Measurements from ENCODE around the gene OSBPL1A.

The OSBPL1A gene

DNA sequence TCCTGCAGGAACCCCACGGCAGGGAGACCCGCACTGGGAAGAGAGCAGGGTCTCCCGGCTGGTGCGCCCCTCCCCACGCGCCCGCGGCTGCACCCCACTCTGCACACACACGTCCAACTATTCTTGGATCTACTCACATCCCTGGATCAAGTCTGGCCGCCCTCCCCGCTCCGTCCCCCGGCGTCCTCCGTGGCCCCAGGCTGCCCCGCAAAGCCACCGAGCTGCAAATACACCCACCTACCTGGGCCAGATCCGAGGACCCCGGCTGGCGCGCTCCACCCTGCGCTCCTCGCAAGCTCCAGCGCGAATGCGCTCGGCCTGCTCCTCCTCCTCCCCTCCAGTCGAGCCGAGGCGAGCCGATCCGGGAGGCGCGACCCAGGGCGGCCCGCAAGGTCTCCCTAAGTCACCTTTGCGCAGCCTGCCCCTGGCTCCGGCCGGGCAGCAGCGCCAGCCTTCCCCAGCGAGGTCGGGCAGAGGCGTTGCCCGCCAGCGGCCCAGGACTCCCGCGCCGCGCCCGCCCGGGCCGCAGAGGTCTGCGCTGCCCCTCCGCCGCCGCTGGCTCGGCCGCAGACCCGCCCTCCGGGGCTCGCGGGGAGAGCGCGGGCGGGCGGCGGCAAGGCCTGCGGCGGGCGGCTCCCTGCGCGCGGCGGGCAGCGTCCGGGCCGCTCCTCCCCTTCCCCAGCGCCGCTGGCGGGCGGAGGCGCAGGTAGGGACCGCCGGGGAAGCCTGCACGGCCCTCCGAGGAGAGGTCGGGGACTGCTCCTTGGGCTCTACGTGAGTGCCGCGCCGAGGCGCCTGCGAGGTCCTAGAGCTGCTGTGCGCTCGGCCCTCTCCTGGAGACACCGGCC, 126.0 kb downstream of the OSBPL1A start:
- peak in 1 of 2 donors; percentile 60 for DNase-seq (ENCODE audit: low spot score in 2 of 2)
- no peaks in the 10 kb centered on the region for H3K9me3 Mint-ChIP-seq
- no peak overlapping the region for H3K27ac Mint-ChIP-seq
- no peaks in the 10 kb centered on the region for H3K36me3 Mint-ChIP-seq
- H3K4me1 Mint-ChIP-seq, result no peaks in the 10 kb centered on the region
- H3K4me3 Mint-ChIP-seq, result peak overlapping the region; percentile 54
- ATAC-seq, result peak; percentile 76

DNA sequence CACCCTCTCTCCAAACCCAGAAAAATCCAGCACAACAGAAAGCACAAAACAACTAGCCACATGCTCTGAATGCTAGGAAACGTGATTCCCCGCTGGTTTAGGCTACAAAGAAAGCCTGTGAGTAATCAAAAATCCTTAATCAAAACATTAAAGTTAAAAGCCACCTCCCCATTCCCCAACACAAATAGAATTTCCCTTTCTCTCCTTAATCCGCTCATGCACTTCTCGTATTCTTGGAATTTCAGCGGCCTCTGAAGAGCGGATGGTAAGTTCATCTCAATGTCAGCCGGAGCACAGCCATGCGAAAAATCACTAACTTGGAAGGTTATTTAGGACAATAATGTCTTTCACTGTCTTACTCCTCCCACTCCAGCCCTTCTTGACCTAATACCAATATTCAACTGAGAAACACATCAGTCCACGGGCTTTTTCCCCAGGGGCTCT, 126.7 kb downstream of the OSBPL1A start:
- no peak for ATAC-seq
- no peaks in the 10 kb centered on the region for H3K36me3 Mint-ChIP-seq
- no peak for DNase-seq (ENCODE audit: low spot score in 2 of 2)
- H3K4me3 Mint-ChIP-seq, result no peak overlapping the region
- no peaks in the 10 kb centered on the region for H3K4me1 Mint-ChIP-seq
- H3K27ac Mint-ChIP-seq, result no peak overlapping the region
- peaks cover 4% of the 10 kb centered on the region for H3K9me3 Mint-ChIP-seq

DNA sequence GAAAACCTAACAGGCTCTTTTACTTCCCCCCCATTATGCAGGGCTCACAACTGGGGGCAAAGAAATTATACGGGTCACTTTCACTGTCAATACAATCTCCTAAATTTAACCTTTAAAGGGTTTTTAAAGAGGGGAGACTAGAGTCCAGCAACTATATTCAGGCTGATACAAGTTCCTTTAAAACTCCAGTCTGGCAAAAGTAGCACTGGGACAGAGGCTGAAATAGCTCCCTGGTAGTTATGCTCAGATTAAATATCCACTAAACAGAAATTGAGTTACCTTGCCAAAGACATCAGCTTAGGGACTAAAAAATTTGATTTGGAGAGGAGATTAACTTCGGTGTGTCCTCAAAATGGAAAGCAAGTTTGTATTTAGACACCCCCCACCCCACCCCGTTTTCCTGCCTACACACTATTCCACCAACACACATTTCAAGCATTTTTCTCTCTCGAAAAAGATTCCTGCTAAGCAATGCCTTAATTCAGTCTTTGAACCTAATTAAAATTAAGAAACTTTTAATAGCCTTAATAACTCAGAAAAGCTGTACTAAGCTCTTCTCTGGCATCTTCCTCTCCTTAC, 127.2 kb downstream of the OSBPL1A start:
- no peak overlapping the region for H3K4me3 Mint-ChIP-seq
- DNase-seq (ENCODE audit: low spot score in 2 of 2), result no peak
- peaks cover 4% of the 10 kb centered on the region for H3K9me3 Mint-ChIP-seq
- H3K27ac Mint-ChIP-seq, result no peak overlapping the region
- ATAC-seq, result no peak
- H3K36me3 Mint-ChIP-seq, result no peaks in the 10 kb centered on the region
- H3K4me1 Mint-ChIP-seq, result no peaks in the 10 kb centered on the region

DNA sequence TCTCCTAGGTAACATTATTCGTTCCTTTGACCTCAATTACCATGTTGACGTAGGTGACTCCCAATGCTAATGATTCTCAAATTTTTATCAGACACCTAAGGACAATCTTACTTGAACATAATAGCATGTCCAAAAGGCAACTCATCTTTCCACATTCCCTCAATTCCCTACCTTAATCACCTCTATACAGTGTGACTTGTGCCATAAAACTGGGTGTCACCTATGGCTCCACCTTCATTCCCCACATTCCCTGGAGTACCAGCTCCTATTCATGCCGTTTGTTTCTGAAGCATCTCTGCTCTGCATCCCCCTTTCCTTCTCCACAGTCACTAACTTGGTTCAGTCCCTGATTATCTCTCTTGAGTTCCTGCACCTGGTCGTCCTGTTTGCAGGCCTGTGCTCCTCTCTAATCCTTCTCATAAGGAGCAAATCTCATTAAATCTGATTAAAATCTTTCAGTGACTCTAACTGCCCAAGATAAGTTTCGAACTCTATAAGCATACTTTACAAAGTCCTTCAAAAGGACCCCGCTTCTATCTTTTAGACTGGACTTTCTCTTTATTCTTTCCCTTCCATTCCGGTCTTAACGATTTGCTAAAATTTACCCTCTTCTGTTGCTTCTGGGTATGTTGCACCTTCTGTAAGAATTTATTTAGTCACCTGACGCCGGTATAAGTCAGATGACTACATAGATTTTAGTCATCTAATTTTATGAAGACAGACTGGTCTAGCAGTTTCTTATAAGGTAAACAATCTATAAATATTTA, 128.7 kb downstream of the OSBPL1A start:
- Mint-ChIP-seq H3K4me1 (no peaks in the 10 kb centered on the region), H3K4me3 (no peak overlapping the region), H3K27ac (no peak overlapping the region), H3K9me3 (peaks cover 4% of the 10 kb centered on the region), H3K36me3 (no peaks in the 10 kb centered on the region)
- no peak for DNase-seq (ENCODE audit: low spot score in 2 of 2)
- no peak for ATAC-seq

DNA sequence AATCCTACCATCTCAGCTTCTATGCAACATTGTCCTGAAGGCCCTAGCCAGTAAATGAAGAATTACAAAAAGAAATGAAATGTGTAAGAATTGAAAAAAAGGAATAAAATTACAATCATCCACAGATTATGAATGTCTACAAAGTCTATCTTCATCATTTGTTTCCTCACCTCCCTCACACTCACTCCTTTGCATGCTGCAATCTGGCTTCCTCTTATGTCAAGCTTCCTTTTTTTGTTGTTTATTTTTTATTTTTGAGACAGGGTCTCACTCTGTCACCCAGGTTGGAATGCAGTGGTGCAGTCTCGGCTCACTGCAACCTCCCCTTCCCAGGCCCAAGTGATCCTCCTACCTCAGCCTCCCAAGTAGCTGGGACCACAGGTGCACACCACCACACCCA, 129.7 kb downstream of the OSBPL1A start:
- DNase-seq (ENCODE audit: low spot score in 2 of 2), result no peak
- peaks cover 4% of the 10 kb centered on the region for H3K9me3 Mint-ChIP-seq
- no peak overlapping the region for H3K27ac Mint-ChIP-seq

DNA sequence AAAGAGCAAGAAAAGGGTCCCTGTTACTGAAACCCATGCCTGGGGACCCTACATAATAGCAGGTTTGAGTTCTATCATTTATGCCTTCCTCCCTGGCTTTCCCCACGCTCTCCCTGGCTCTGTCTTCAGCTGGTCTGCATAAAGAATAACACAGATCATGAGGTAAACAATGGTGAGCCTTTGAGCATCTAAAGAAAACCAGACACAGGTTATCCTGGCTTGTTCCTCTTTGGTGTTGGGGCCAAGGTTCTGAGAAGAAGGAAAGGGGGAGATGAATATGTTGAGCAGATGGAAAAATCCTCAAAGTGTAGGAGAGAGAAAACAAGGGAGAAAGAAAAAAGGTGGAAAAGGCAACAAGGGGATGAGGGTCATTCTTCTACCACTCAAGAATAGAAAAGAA, 131.5 kb downstream of the OSBPL1A start:
- DNase-seq (ENCODE audit: low spot score in 2 of 2), result no peak
- peaks cover 4% of the 10 kb centered on the region for H3K9me3 Mint-ChIP-seq
- no peak overlapping the region for H3K27ac Mint-ChIP-seq
- no peak overlapping the region for H3K4me3 Mint-ChIP-seq
- H3K36me3 Mint-ChIP-seq, result no peaks in the 10 kb centered on the region
- H3K4me1 Mint-ChIP-seq, result no peaks in the 10 kb centered on the region
- ATAC-seq, result no peak

More for the DNA sequence above, 129.7 kb downstream of the OSBPL1A start:
- no peak for ATAC-seq
- no peak overlapping the region for H3K4me3 Mint-ChIP-seq
- no peaks in the 10 kb centered on the region for H3K4me1 Mint-ChIP-seq
- no peaks in the 10 kb centered on the region for H3K36me3 Mint-ChIP-seq

DNA sequence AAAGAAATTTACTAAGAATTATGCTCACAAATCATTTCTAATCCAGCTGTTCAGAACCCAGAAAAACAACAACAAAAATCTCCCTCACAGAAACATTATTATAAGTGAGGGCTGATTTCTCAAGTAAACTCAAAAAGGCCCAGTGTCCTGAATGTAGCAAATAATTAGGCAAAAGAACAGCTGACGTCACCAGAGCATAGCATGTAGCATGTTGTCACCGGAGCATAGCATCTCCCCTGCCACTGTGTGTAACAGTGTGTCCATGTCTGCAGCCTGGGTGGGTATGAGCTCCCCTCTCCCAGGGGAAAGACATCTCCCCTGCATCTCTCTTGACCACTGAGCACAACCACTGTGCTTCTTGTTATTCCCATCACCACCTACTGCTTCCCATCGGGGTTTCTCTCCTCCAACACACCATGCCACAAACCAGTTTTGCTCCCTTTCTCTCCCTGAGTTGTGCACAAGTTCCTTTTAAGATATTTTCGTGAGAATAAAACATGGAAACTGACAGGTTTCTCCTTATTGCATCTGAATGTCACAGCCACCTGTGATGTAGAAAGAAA, 132.0 kb downstream of the OSBPL1A start:
- no peak overlapping the region for H3K4me3 Mint-ChIP-seq
- ATAC-seq, result no peak
- no peak overlapping the region for H3K27ac Mint-ChIP-seq
- no peaks in the 10 kb centered on the region for H3K36me3 Mint-ChIP-seq
- H3K4me1 Mint-ChIP-seq, result no peaks in the 10 kb centered on the region
- DNase-seq (ENCODE audit: low spot score in 2 of 2), result no peak
- H3K9me3 Mint-ChIP-seq, result peaks cover 4% of the 10 kb centered on the region

DNA sequence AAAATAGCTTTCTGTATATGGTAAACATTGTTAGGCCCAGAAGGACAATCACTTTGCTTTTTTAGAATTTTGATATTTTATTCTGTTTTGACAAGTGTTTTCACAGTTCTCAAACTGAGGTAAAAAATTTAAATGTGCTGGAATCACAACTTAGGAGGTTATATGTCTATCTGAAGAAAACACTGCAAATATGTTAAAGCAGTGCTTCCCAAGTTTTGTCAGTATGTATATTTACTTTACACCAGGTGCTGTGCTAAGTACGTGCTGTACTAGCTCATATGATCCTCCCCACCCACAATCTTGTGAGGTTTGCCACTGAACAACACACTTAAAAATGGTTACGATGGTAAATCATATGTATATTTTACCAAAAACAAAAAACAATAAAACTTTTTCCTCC, 134.6 kb downstream of the OSBPL1A start:
- Mint-ChIP-seq H3K9me3 (peaks cover 4% of the 10 kb centered on the region), H3K4me1 (no peaks in the 10 kb centered on the region), H3K27ac (no peak overlapping the region), H3K36me3 (no peaks in the 10 kb centered on the region), H3K4me3 (no peak overlapping the region)
- DNase-seq (ENCODE audit: low spot score in 2 of 2) (no peak), ATAC-seq (no peak)

DNA sequence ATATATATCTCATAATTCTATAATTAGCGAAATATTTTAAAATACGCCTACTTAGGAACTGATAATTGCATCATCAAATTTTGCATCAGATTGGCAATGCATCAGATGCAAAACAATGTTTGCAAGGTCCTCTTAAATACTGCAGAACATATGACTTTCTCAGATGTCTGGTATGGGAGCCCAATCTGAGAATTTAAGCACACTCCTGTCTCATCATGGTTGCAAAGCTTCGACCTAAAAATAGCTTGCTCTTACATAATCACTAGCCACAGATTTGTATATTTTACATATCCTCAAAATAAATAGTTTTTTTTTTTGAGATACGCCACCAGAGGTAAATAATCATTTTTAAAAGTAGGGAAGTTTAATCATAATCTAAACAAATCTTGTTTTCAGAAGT, 135.5 kb downstream of the OSBPL1A start:
- Mint-ChIP-seq H3K9me3 (peaks cover 4% of the 10 kb centered on the region), H3K27ac (no peak overlapping the region), H3K4me1 (no peaks in the 10 kb centered on the region), H3K36me3 (no peaks in the 10 kb centered on the region), H3K4me3 (no peak overlapping the region)
- DNase-seq (ENCODE audit: low spot score in 2 of 2), result no peak
- ATAC-seq, result no peak

DNA sequence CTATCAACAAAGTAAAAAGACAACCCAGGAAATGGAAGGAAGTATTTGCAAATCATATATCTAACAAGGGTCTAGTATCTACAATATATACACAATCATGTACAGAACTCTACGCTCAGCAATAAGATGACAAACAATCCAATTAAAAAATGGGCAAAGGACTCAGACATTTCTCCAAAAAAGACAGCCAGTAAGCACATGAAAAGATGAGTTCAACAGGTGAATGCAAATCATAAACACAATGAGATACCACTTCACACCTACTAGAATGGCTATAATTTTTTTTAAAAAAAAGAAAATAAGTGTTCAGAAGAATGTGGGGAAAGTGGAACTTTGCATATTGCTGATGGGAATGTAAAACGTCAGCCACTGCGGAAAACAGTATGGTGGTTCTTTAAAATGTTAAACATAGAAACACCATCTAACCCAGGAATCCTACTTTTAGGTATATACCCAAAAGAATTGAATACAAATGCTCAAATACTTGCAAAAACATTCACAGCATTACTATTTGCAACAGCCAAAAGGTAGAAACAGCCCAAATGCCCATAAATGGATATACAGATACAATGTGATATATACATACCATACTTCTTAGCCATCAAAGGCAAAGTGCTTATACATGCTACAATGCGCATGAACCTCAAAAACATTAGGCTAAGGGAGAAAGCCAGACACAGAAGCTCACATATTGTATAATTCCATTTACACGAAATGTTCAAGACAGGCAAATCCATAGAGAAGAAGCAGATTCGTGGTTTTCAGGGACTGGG, 137.6 kb downstream of the OSBPL1A start:
- Mint-ChIP-seq H3K36me3 (no peaks in the 10 kb centered on the region), H3K4me3 (no peak overlapping the region), H3K9me3 (no peaks in the 10 kb centered on the region), H3K4me1 (no peaks in the 10 kb centered on the region), H3K27ac (no peak overlapping the region)
- ATAC-seq, result no peak
- DNase-seq (ENCODE audit: low spot score in 2 of 2), result no peak

DNA sequence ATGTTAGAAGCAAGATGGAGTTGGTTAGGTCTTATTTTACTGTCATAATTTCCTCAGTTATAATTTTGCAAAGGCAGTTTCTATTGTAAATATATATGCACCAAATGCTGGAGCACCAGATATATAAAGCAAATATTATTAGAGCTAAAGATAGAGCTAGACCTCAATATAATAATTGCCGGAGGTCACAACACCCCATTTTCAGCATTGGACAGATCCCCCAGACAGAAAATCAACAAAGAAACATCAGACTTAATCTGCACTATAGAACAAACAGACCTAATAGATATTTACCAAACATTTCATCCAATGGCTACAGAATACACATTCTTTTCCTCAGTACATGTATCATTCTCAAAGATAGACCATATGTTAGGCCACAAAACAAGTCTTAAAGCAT, 143.6 kb downstream of the OSBPL1A start:
- no peaks in the 10 kb centered on the region for H3K9me3 Mint-ChIP-seq
- H3K27ac Mint-ChIP-seq, result no peak overlapping the region
- H3K36me3 Mint-ChIP-seq, result no peaks in the 10 kb centered on the region
- H3K4me3 Mint-ChIP-seq, result no peak overlapping the region
- DNase-seq (ENCODE audit: low spot score in 2 of 2), result no peak
- H3K4me1 Mint-ChIP-seq, result no peaks in the 10 kb centered on the region
- no peak for ATAC-seq

DNA sequence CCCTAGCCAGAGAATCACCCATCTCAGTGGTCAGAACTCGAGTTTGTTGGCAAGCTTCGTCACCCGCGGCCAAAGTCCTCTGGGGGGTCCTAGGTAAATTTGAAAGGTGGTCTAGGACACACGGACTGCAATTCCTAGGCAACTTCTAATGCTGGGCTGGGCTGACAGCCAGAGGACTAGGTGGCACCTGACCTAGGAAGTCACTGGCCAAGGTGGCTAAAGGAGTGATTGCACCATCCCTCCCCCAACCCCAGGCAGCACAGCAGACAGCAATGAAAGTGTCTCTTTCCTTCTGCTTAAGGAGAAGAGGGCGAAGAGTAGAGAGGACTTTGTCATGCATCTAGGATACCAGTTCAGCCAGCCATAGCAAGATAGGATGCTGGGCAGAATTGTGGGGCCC, 147.9 kb downstream of the OSBPL1A start:
- DNase-seq (ENCODE audit: low spot score in 2 of 2) (no peak), ATAC-seq (no peak)
- H3K36me3 Mint-ChIP-seq, result no peaks in the 10 kb centered on the region
- no peaks in the 10 kb centered on the region for H3K9me3 Mint-ChIP-seq
- H3K4me3 Mint-ChIP-seq, result no peak overlapping the region
- no peak overlapping the region for H3K27ac Mint-ChIP-seq
- H3K4me1 Mint-ChIP-seq, result no peaks in the 10 kb centered on the region

DNA sequence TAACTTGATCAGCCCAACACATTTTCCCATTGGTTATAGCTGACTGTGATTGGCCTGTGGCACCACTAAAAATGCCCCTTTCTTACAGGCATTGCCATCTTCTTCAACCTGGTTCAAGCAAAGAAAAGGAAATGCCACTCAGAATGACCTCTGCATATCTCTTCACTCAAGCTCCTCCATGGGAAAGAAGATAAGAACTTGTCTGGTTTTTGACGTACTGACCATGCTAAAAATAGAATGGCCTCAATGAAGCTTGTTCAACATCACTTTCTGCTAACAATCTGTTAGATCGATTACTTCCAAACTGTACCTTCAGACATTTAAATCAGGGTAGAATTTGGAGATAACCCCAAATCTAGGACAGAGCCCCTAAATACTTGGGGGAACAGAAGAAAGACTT, 149.3 kb downstream of the OSBPL1A start:
- no peaks in the 10 kb centered on the region for H3K4me1 Mint-ChIP-seq
- H3K4me3 Mint-ChIP-seq, result no peak overlapping the region
- no peak overlapping the region for H3K27ac Mint-ChIP-seq
- DNase-seq (ENCODE audit: low spot score in 2 of 2), result no peak
- no peaks in the 10 kb centered on the region for H3K36me3 Mint-ChIP-seq
- no peaks in the 10 kb centered on the region for H3K9me3 Mint-ChIP-seq
- ATAC-seq, result no peak

DNA sequence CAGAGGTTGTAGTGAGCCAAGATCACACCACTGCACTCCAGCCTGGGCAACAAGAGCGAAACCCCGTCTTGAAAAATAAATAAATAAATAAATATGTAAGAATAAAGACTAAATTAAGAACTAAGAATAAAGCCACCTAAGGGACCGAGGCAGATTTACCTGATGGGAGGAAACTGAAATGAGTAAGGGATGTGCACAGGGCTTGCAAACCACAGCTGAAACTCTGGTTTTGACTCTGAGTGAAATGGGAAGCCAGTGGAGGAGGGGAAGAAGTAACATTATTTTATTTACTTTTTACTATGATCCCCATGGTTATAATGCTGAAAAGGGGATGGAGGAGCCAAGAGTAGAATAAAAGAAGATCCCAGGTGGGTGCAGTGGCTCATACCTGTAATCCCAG, 151.5 kb downstream of the OSBPL1A start:
- Mint-ChIP-seq H3K4me1 (no peaks in the 10 kb centered on the region), H3K4me3 (no peak overlapping the region), H3K9me3 (no peaks in the 10 kb centered on the region), H3K27ac (no peak overlapping the region), H3K36me3 (no peaks in the 10 kb centered on the region)
- DNase-seq (ENCODE audit: low spot score in 2 of 2) (no peak), ATAC-seq (peak; percentile 84)

DNA sequence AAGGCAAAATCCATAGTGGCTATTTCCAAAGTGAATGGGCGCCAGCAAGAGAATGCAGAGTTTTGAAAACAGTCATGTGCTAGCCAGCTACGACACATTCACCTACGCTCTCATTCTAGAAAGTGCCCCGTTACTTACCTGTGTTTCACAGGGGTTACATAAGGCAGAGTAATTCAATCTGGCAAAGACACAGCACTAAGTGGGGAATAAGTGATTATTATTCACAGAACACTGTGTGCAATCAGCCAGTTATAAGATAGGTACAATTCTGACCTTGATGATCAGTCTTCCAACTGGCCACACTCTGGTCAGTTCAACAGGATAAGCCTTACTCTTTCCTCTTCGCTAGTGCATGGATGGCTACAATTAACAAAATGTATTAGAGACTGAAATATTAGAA, 152.9 kb downstream of the OSBPL1A start:
- DNase-seq (ENCODE audit: low spot score in 2 of 2) (no peak), ATAC-seq (no peak)
- Mint-ChIP-seq H3K36me3 (no peaks in the 10 kb centered on the region), H3K27ac (no peak overlapping the region), H3K4me3 (no peak overlapping the region), H3K9me3 (no peaks in the 10 kb centered on the region), H3K4me1 (no peaks in the 10 kb centered on the region)
